SU-DHL-6 (cell line): ENCODE measurements around the gene PLAC1.

ENCODE experiments used
- H2AFZ ChIP-seq: fragments of 200-600 bp; sonication (generic); 2 replicates; pipeline ENCODE4 v1.6.1; 2014; ENCODE audit warnings: low read depth, mild to moderate bottlenecking, moderate library complexity, mixed read lengths, antibody characterized with exemption, low read length; ENCODE audit not compliant: severe bottlenecking
- H3F3A ChIP-seq: fragments of 200-600 bp; shearing (Covaris generic); 2 replicates; pipeline ENCODE4 v1.6.0; 2016; ENCODE audit warnings: antibody characterized with exemption, mild to moderate bottlenecking; ENCODE audit not compliant: insufficient read depth
- H3K27ac ChIP-seq: fragments of 200-600 bp; sonication (generic); 2 replicates; pipeline ENCODE4 v1.5.1; 2016; ENCODE audit warnings: low read depth, mild to moderate bottlenecking, low read length, moderate library complexity, mixed read lengths
- H3K27me3 ChIP-seq: fragments of 200-600 bp; sonication (generic), shearing (Covaris generic); 2 replicates; pipeline ENCODE4 v1.6.0; 2014; ENCODE audit warnings: mild to moderate bottlenecking, low read length
- H3K36me3 ChIP-seq: fragments of 200-600 bp; sonication (generic); 2 replicates; pipeline ENCODE4 v1.6.1; 2014; ENCODE audit warnings: mild to moderate bottlenecking, low read length, mixed read lengths
- H3K4me2 ChIP-seq: fragments of 300-600, 200-600 bp; shearing (Covaris generic), sonication (generic); 2 replicates; pipeline ENCODE4 v1.6.0; 2014; ENCODE audit warnings: low read length, low read depth, mild to moderate bottlenecking; ENCODE audit not compliant: poor library complexity, severe bottlenecking
- H3K4me3 ChIP-seq: fragments of 200-600 bp; sonication (generic); 2 replicates; pipeline ENCODE4 v1.5.1; 2014; ENCODE audit warnings: antibody characterized with exemption, low read length, mild to moderate bottlenecking, mixed read lengths; ENCODE audit not compliant: insufficient read depth, poor library complexity, severe bottlenecking
- H3K79me2 ChIP-seq: fragments of 200-600 bp; sonication (generic); 2 replicates; pipeline ENCODE4 v1.6.1; 2014; ENCODE audit warnings: mild to moderate bottlenecking, low read length, moderate library complexity; ENCODE audit not compliant: insufficient read depth
- H3K9ac ChIP-seq: fragments of 200-600 bp; sonication (generic); 2 replicates; pipeline ENCODE4 v1.7.0; 2014; ENCODE audit warnings: mild to moderate bottlenecking, low read length
- H3K9me2 ChIP-seq: fragments of 200-600 bp; sonication (generic); replicated peaks from 2 replicates; pipeline ENCODE4 v1.6.1; 2014; ENCODE audit warnings: low read length; ENCODE audit not compliant: insufficient read depth
- H3K9me3 ChIP-seq: fragments of 200-600 bp; sonication (generic); 2 replicates; pipeline ENCODE4 v1.6.1; 2014; ENCODE audit warnings: low read length, mixed read lengths; ENCODE audit not compliant: insufficient read depth
- H4K20me1 ChIP-seq: fragments of 200-600 bp; sonication (generic); 2 replicates; pipeline ENCODE4 v1.6.1; 2014; ENCODE audit warnings: low read depth, mild to moderate bottlenecking, antibody characterized with exemption, low read length, moderate library complexity, mixed read lengths
- EZH2phosphoT487 ChIP-seq: fragments of 200-600 bp; sonication (generic), shearing (Covaris generic); conservative IDR thresholded peaks from 2 replicates; pipeline ENCODE4 v1.6.1; 2018; ENCODE audit warnings: mild to moderate bottlenecking, antibody characterized with exemption, low read length, moderate library complexity, mixed read lengths
- TF ChIP-seq, protein P1 (sequence below): fragments of 200-600 bp; sonication (generic); IDR thresholded peaks from one replicate; pipeline ENCODE4 v1.5.1; 2017; ENCODE audit warnings: antibody characterized with exemption, mild to moderate bottlenecking, low read length, moderate library complexity; ENCODE audit not compliant: insufficient read depth, poor library complexity, severe bottlenecking

PLAC1 gene

DNA sequence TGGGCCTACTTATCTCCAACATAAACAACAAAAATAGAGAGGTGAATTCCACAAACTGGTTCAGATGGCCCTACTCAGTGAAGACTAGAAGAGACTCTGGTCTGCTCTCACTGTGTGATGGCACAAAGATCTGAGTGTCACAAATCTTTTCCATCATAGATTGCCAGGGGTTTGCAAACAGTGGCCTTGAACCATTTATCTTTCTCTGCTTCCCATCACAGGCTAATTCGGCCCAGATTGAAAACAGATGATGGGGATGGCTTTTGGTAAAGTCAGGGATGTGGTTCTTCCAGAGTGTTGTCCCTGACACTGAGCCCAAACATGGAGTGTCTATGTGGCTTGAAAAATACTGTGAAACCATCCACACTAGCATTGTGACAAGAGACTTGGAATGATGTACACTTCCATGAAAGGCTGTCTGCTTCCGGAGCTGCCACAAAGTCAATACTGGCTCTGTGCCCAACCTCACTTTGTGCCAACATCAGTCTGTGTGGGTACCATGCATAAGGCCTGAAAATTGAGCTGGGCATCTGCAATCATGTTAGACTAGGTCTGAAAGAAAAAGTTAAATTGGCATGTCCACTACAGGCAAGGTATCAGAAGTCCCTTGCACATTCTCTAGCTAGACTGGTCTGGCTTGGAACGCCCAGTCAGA, 25.2 kb upstream of the PLAC1 start:
- no peaks in the 10 kb centered on the region for H3K9me3 ChIP-seq
- H2AFZ ChIP-seq: no peak overlapping the region
- H3K4me2 ChIP-seq: no peak overlapping the region
- H3K27ac ChIP-seq: no peak overlapping the region
- no peaks in the 10 kb centered on the region for H4K20me1 ChIP-seq
- H3F3A ChIP-seq: no peaks in the 10 kb centered on the region
- TF ChIP-seq EZH2phosphoT487: no peak
- TF ChIP-seq, protein P1, sequence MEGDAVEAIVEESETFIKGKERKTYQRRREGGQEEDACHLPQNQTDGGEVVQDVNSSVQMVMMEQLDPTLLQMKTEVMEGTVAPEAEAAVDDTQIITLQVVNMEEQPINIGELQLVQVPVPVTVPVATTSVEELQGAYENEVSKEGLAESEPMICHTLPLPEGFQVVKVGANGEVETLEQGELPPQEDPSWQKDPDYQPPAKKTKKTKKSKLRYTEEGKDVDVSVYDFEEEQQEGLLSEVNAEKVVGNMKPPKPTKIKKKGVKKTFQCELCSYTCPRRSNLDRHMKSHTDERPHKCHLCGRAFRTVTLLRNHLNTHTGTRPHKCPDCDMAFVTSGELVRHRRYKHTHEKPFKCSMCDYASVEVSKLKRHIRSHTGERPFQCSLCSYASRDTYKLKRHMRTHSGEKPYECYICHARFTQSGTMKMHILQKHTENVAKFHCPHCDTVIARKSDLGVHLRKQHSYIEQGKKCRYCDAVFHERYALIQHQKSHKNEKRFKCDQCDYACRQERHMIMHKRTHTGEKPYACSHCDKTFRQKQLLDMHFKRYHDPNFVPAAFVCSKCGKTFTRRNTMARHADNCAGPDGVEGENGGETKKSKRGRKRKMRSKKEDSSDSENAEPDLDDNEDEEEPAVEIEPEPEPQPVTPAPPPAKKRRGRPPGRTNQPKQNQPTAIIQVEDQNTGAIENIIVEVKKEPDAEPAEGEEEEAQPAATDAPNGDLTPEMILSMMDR: no peak
- no peaks in the 10 kb centered on the region for H3K36me3 ChIP-seq
- H3K9ac ChIP-seq: no peak overlapping the region
- no peaks in the 10 kb centered on the region for H3K79me2 ChIP-seq
- no peaks in the 10 kb centered on the region for H3K9me2 ChIP-seq
- no peaks in the 10 kb centered on the region for H3K27me3 ChIP-seq
- no peak overlapping the region for H3K4me3 ChIP-seq

GRCh38 chrX:134682081-134682480, 23.8 kb upstream of the PLAC1 start:
- Histone ChIP-seq H3K4me3 (no peak overlapping the region), H4K20me1 (no peaks in the 10 kb centered on the region), H3K9me3 (no peaks in the 10 kb centered on the region), H3K9me2 (no peaks in the 10 kb centered on the region), H3K36me3 (no peaks in the 10 kb centered on the region), H3K27me3 (no peaks in the 10 kb centered on the region), H3K4me2 (no peak overlapping the region), H3K27ac (no peak overlapping the region), H3K9ac (no peak overlapping the region), H2AFZ (no peak overlapping the region), H3F3A (no peaks in the 10 kb centered on the region), H3K79me2 (no peaks in the 10 kb centered on the region)
- no peak for TF ChIP-seq EZH2phosphoT487
- TF ChIP-seq, protein P1: no peak

- Histone ChIP-seq H4K20me1 (no peaks in the 10 kb centered on the region), H3K9ac (no peak overlapping the region), H3K27ac (no peak overlapping the region), H3K79me2 (no peaks in the 10 kb centered on the region), H3K4me2 (no peak overlapping the region), H2AFZ (no peak overlapping the region), H3K9me2 (no peaks in the 10 kb centered on the region), H3K4me3 (no peak overlapping the region), H3K27me3 (no peaks in the 10 kb centered on the region), H3K36me3 (no peaks in the 10 kb centered on the region), H3K9me3 (no peaks in the 10 kb centered on the region), H3F3A (no peaks in the 10 kb centered on the region)
- TF ChIP-seq EZH2phosphoT487: no peak
- TF ChIP-seq, protein P1: no peak
Measured at GRCh38 chrX:134679644-134680043, 21.4 kb upstream of the PLAC1 start.
